Raji (cell line): Measurements from ENCODE around the gene ARL8A.

Experiments
- POLR2A ChIP-seq: IDR thresholded peaks from 2 replicates; pipeline ENCODE4 v1.6.1; 2011; ENCODE audit warnings: low read depth, low read length, control low read depth; ENCODE audit not compliant: insufficient read depth

Gene ARL8A

DNA sequence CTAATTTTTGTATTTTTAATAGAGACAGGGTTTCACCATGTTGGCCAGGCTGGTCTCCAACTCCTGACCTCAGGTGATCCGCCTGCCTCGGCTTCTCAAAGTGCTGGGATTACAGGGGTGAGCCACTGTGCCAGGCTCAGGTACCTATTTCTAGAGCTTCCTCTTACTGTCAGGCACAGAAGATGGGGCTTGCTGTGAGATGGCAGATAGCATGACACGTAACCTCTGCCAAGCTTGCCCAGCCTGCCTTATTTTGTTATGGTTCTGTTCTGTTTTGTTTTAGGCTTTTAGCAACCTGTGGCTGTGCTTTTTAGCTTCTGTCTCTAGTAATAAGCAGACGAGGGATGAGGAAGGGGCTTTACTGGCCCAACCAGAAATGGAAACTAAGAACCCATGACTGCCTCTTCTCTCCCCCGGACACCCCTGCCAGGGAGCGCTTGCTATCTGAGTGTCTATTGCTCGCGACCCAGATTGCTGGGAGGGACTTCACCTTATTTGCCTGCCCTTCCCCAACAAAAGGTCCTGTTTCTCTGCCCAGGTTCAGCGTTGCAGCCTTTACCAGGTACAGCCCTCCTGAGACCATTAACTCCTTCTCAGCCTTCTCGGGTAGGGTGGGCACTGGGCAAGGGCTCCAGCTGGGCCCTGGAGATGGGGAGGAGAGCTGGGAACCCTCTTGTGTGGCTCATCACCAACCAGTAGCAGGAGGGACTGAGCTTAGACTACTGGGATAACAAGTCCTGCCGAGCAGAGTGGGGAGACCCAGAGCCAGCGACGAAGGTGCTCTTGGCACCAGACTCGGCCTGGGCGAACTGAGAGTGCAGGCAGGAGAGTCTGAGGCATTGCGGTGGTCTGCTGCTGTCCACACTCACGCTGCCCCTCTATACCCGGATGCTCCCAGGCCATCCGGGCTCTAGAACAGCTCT, 35.6 kb upstream of the ARL8A start:
- TF ChIP-seq POLR2A: no peak

DNA sequence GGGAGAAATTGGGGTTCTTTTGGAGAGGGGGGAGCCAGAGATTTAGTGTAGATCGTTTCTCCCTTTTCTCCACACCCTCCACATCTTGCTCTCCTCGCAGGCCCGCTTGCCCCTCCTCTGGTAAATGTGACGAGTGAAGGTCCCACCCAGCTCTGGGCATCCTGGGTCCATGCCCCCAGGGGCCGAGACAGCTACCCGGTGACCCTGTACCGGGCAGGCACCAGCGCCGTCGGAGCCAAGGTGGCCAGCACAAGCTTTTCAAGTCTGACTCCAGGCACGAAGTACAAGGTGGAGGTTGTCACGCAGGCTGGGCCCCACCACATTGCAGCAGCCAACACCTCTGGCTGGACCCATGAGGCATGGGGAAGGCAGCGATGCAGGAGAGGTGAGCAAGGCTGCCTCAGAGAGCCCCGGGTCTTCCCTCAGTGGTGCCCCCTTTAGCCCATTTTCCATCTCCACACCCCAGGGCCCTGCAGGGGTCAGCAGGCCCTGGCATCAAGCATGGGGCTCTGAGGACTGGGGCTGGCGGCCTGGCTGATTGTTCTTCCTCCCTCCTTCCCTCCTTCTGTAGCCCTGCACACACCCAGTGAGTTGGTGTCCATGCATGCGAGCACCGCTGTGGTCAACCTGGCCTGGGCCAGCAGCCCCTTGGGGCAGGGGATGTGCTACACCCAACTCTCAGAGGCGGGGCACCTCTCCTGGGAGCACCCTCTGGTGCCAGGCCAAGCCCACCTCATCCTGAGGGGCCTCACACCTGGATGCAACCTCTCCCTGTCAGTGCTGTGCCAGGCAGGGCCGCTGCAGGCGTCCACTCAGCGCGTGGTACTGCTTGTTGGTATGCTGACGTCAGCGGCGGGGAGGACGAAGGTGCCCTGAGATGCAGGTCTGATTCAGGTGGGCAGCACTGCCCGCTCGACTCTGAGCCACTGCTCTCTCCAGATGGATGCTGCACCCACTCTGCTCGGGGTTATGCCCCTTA, 32.7 kb upstream of the ARL8A start:
- no peak for TF ChIP-seq POLR2A

DNA sequence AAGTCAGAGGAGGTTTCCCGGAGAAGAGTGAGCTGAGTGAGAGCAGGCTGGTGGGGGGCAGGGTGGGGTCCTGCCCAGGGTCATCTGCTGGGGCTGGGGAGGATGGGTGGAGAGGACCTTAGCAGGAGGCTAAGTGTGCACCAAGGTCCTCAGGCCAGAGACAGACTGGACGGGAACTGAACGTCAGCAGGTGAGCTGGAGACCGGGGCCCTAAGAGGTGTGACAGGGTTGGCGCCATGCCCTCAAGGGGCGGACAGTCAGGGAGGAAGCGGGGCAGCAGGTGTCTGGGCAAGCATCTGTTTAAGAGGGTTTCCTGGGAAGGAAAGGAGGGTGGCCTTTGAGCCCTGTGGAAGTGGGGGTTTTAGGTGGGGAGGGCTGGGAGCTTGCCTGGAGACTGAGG, 29.5 kb upstream of the ARL8A start:
- no peak for TF ChIP-seq POLR2A

DNA sequence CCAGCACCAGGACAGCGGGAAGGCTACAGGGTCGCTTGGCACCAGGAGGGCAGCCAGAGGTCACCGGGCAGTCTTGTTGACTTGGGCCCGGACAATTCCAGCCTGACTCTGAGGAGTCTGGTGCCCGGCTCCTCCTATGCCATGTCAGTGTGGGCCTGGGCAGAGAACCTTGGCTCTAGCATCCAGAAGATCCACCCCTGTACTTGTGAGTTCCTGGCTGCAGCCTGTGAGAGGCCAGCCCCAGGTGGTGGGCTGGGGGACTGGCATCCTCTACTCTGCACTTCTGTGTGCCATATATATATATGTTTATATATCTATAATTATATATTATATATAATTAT, 27.4 kb upstream of the ARL8A start:
- TF ChIP-seq POLR2A: no peak

DNA sequence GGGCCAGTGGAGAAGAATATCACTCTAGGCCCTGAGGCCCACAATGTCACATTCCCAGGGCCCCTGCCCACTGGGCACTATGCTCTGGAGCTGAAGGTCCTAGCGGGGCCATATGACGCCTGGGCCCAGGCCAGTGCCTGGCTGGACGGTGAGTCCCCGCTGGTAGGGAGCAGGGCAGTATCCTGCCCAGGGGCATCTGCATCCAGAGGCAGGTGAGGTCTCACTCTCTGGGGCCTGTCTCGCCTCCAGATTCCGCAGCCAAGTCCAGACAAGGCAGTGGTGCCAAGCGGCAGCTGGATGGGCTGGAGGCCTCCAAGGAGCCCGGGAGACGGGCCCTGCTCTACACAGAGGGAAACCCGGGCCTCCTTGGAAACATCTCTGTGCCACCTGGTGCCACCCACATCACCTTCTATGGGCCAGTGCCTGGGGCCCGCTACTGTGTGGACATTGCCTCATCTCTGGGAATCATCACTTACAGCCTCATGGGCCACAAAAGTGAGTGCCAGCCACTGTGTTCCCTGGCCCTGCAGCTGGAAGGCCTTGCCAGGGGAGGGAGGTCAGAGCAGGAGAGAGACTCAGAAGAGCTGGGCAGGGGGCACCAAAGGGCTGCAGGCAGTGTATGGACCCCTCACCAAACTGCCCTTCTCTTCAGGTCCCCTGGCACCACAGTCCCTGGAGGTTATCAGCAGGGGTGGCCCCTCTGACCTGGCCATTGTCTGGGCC, 26.9 kb upstream of the ARL8A start:
- TF ChIP-seq POLR2A: no peak

DNA sequence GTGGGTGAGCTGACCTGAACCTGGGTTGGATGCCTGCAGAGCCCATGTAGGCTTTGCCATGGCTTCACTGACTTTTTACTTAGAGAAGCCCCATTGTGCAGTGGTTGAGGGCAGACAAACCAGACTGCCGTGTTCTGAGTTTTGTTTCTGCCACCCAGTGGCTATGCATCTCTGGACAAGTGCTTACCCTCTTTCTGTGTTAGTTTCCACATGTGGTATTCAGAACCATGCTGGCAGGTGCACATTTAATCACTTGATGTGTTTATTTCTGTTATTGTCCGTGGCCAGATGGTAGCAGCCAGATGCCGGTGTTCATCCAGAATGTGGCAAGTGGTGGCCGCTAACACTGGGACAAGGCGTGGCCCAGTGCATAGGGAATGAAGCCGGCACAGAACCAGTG, 26.2 kb upstream of the ARL8A start:
- no peak for TF ChIP-seq POLR2A

DNA sequence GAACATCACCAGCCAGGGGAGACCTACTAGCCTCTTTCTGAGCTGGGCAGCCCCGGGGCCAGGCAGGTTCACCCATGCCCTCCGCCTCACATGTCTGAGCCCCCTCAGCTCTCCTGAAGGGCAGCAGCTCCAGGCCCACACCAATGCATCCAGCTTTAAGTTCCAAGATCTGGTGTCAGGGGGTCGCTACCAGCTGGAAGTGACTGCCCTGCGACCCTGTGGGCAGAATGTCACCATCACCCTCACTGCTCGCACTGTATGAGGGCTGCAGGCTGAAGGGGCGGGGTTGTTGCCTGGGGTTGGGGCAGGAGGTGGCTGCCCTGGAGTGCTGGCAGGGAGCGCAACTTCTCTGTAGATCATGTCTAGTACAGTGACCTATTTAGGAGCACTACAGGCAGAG, 24.3 kb upstream of the ARL8A start:
- no peak for TF ChIP-seq POLR2A

DNA sequence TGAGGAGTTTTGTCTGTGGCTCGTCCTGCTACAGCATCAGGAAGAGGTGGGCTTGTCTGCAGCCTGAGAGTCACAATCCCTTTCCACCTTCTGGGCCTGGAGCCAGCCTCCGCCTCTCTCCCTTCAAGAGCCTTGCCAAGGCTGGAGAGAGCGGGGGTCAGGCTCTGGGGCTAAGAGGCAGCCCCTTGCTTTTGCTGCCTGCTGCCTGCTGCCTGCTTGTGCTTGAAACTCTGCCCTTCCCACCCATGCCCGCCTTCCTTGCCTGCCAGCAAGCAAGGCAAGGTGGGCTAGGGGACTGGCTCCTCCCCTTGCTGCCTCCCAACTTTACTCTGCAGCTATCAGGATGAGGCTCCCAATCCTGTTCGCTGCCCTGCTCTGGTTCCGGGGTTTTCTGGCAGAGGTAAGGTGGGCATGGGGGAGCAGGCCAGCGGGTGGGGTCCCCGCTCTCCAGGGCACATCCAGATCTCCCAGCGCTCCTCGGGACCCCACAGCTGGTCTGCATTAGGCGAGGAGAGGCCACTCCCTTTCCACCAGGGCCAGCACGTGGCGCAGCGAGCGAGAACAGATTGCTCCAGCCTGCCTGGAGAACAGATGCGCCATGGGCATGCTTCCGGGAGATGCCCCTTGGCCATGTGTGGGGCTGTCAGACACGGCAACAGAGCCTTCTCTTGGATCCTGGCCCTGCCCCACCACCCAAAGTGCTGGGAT, 23.3 kb upstream of the ARL8A start:
- TF ChIP-seq POLR2A: no peak

DNA sequence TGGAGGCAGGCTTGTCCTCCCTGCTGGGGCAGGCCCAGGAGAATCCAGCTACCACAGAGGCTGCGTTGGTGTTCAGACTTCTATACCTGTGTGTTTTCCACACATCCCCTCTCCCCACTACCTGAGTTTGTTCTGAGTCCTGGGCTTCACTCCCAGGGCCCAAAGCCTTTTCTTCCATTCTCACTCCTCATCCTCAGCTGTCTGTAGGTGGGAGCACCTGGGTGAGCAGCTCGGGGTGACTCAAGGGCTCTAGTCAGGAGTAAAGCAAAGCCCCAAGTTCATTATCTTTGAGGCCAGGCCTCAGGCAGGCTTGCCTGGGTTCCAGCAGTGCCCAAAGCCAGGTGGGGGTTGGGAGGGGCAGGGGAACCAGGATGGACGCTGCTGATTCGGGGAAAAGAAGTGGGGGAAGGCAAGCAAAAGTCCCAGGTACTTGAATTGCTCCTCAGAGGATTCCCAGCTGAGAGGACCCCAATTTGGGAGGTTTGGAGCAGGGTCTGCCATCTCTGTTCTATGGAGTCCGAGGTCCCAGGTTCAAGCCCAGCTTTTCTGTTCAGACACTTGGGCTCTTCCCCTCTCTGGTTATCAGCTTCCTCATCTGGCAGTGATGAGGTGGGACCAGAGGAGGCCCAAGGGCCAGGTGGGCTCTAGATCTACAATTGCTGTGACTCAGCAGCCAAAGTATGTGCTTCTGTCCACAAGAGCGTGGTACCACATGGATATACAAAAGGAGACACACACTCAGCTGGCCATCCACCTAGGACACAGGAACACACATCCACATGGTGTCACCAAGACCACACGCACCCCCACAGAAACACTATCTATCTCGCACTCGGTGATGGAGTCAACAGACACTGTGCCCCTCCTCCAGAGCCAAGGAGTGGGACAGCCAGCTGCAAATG, 21.7 kb upstream of the ARL8A start:
- no peak for TF ChIP-seq POLR2A

DNA sequence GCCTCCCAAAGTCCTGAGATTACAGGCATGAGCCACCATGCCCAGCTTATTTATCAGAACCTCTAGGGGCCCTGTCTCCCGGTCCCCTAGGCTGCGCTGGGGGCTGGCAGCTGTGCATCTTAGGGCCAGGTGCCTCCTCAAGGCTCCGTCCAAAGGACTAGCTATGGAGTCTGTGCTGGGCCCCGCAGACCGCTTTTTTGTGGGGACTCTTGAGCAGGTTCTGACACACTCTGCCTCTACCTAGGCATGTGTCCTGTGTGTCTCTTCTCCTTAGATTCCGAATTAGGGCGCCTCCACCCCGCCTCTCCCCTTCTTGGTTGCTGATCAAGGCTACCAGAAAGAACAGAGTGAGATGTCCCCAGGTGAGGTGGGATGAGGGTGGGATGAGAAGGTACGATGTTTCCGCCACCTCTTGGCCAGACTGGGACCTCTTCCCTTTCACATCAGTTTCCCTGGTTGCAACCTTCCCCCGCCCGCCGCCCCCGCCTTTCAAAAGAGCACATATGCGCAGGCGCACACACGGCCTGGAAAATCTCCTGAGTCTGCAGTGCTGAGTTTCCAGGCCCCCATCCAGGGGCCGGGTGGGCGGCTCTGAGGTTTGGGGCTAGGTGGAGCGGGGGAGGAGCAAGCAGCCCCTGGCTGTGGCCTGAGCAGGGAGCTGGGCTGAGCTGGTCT, 20.9 kb upstream of the ARL8A start:
- no peak for TF ChIP-seq POLR2A

DNA sequence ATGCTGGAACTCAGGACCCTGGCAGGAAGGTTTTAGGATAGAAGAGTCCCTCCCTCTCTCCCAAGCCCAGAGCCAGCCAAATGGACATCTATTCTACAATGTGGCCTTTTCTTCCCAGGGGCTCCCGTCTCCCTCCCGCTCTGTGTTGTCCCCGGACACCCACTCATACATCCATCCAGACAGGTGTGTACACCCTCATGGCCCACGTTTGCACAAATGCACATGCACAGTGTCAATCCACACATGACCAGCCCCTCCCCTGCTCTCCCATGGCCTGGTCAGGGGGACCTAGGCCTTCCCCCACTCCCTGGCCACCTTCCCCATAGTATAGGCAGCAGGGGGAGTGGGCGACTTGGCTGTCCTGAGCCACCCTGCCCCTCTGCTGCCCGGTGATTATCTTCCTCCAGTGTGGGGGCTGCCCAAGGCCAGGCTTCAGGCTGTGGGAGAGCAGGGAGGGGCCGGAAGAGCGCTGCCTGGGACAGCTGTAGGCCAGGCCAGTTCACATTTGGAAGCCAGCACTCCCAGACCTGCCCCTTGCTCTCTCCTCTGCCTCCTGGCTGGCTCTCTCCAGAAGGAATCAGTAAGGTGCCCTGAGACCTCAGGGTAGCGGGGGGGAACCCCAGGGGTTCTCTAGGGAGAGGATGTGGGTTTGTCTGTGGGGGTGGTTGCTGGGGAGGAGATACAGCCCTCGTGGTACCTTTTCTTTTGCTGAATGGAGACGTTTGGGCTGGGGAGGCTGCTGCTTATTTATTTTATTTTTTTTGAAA, 19.9 kb upstream of the ARL8A start:
- no peak for TF ChIP-seq POLR2A
